ENCODE results near the gene WDPCP.
"Not testable (repeated sequence)": the region's sequence is repeated elsewhere in the genome, so short reads cannot be mapped to it uniquely, and the experiment has no call there.

The WDPCP gene

DNA sequence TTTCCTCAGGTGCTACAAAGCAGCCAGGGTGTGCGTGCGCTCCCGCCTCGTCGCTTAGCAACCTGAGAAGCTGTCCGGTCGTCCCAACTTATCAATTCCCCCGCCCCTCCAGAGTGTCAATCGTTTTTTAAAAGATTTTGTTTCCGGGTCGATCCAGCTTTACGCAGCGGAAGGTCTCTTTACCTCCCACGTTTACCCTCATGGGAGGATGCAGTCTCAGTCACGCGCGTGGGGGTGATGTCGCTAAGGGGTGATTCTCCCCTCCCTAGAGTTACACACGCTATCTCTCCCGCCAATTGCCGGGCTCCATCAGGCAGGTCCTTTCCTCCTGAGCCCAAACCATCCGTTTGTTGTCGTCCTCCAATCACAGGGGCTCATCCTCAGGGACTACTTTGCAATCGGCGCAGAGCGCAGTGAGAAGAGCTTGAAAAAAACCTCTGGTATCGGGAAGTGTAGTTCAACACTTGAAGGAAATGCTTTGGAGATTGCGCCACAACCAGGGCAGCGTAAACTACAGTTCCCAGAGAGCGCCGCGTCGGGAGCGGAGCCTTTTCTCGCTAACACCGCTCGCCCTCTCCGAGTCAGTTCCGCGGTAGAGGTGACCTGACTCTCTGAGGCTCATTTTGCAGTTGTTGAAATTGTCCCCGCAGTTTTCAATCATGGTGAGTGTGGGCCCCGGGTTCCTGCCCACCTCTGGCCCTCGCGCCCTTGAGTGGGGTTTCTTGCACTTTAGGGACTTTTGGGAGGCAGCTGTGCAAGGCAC is at the start of gene WDPCP, which contains the start of gene MDH1:
Gene WDPCP (minus strand): TSS at position 93 of the 763 bp plus-strand sequence. CDS start 206 bp downstream, outside the sequence.
Gene MDH1 (plus strand): TSS at position 579 of the 763 bp plus-strand sequence. CDS start 81 bp downstream, at position 660.
- peak; percentile 99 for DNase-seq

GRCh38 chr2:63632382-63632781 is 44.1 kb upstream of the WDPCP start:
- no peak for DNase-seq

- DNase-seq: no peak
These were observed 43.2 kb upstream of the WDPCP start for GRCh38 chr2:63631501-63631900.

GRCh38 chr2:63628403-63628942 is 40.2 kb upstream of the WDPCP start:
- no peak for DNase-seq

- no peak for DNase-seq
These were observed 39.6 kb upstream of the WDPCP start for GRCh38 chr2:63627866-63628265.

GRCh38 chr2:63623763-63624162 is 35.5 kb upstream of the WDPCP start:
- not testable (repeated sequence) for DNase-seq

GRCh38 chr2:63622751-63623150 is 34.5 kb upstream of the WDPCP start:
- no peak for DNase-seq

DNA sequence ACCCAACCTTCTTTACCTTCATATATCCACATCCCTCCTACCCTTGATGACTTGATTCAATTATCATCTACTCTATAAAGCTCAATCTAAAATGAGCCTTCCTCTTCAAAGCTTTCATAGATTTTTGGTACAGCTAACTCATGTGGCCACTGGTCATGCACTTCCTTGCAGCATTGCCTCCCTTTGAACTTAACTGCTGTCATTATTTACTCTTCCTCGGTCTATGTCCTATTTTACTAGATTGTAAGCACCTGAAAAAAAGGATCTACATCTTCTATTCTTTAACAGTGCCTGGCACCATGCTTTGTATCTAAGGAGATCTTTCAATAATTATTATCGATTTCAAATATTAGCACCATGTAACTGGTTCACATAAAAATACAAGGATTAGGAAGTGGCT is 31.1 kb upstream of the WDPCP start:
- DNase-seq: no peak

- no peak for DNase-seq
These were observed 29.1 kb upstream of the WDPCP start for GRCh38 chr2:63617366-63617765.

DNA sequence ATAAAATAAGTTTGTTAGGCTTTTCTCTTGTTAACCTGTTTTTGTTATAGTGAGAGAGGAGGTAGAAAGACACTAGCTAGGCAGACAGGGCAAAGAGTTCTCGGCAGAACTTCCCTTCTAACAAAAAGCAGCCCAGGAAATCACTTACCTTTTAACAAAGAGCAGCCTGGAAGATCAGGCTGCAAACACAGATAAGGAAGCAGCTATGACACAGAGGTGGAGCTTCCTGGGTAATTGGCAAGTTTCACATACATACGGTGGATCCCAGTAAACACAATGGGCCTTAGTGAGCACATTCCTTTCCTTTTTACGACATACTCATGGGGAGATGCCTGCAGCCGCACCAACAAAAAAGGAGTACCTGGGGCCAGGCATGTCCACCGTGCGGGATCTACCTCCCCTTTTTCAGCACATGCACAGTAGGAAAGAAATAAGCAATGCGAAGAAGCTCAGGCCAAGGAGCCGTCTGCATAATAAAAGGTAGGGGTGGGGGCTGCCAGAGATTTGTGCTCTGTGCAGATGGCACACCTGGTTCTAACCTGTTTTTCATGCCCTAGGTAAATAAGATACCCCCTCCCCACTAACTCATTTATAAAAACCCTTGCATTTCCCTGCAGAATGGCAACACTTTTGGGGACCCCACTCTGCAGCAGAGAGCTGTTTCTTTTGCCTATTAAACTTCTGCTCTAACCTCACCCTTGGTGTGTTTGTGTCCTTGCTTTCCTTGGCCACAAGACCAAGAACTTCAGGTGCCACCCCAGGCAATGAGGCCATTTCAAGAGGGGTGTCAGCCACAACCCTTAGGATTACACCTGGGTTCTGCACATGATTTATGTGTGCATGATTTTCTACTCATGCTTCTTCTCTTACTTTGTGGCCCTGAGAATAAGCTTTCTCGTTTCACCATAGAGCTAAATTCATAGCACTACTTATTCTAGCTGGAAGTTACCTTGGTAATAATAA is 27.0 kb upstream of the WDPCP start:
- DNase-seq: no peak

DNA sequence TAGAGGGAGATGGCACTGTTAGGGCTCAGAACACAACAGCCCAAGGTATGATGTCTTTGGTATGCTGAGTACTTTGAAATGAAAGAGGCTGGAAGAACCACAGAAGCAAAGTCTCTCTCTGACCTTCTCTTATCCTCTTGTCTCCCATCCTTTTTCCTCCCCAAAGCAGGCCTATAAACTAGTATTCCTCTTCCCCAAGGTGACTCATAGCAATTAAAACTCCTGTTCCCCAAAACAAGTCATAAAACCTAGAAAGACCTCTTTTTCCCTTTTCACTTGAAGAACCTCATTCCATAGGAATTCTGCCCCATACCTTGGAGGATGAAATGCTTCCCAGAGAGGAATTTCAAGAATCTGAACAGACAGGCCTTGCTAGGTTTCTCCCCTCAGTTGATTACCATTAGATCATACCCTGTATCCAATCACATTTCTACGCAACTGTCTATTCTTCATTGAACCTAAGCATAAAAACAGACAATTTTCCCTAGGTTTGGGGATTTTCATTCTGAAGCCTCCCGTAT is 26.2 kb upstream of the WDPCP start:
- DNase-seq: no peak

GRCh38 chr2:63613391-63613901 is 25.2 kb upstream of the WDPCP start:
- DNase-seq: no peak

- DNase-seq: no peak
These were observed 22.2 kb upstream of the WDPCP start for GRCh38 chr2:63610525-63610924.

DNA sequence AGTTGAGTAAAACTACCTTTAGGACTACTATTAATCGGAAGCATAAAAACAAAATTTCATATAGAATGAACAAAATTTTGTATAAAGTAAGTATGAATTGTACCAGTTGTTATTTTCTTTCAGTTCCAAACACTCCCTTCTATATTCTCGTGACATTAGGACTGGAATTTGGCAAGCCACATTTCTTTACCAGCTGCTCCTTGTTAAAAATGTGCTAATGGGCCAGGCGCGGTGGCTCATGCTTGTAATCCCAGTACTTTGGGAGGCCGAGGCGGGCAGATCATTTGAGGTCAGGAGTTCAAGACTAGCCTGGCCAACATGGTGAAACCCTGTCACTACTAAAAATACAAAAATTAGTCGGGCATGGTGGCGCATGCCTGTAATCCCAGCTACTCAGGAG is 20.6 kb upstream of the WDPCP start:
- not testable (repeated sequence) for DNase-seq

DNA sequence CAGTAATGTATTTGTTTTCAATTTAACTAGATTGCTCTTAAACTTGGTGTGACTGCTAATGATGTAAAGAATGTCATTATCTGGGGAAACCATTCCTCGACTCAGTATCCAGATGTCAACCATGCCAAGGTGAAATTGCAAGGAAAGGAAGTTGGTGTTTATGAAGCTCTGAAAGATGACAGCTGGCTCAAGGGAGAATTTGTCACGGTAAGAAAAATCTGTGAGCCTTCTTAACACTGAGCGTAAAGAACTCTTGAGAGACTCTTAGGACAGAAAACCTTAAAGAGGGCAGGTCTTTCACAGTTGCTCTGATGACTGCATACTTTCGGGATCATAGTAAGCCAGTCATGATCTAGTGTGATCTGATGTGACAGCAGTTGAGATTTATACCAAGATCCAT is 16.4 kb upstream of the WDPCP start:
- no peak for DNase-seq

DNA sequence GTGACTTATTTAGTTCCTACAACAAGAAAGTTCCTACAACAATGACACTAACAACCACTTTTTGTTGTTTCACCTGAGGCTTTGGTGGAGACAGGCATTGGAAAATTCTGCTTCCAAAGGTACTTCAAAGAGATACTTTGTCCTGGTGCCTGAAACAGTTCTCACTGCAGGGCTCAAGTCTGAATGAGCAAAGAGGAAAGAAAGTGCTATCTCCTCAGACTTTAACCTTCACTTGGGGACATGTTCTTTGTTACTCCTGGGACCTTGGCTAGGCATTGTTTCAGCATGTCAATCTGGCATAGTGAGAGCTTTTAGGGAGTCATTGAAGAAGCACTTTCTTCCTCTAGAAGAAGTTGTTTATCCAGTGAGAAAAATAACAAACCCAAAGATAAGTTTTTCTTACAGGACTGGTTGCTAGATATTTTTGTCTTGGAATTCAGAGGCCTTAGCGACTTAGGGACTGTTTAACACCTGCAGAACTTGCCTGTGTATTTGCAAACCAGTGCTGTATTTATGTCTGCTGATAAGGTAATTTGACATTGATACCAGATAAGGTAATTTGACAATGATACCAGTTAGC is 12.7 kb upstream of the WDPCP start:
- no peak for DNase-seq

DNA sequence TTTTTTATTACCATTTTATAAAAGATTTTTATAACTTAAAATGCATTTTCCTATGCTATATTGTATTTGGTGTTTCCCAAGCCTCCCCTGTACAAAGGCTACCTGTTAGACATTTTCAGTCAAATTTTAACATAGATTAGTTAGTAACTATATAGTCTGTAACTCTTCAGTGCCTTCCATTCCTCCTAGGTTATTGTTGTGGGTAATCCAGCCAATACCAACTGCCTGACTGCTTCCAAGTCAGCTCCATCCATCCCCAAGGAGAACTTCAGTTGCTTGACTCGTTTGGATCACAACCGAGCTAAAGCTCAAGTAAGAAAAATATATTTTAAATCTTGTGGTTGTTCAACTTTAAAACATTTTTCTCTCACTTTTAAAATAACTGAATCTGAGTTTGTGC is 10.7 kb upstream of the WDPCP start:
- DNase-seq: no peak

GRCh38 chr2:63596401-63596883 is 8.2 kb upstream of the WDPCP start:
- no peak for DNase-seq

- DNase-seq: no peak
These were observed 6.4 kb upstream of the WDPCP start for GRCh38 chr2:63594660-63595059.

- DNase-seq: peak; percentile 69
These were observed 3.4 kb upstream of the WDPCP start for GRCh38 chr2:63591566-63592175.

DNA sequence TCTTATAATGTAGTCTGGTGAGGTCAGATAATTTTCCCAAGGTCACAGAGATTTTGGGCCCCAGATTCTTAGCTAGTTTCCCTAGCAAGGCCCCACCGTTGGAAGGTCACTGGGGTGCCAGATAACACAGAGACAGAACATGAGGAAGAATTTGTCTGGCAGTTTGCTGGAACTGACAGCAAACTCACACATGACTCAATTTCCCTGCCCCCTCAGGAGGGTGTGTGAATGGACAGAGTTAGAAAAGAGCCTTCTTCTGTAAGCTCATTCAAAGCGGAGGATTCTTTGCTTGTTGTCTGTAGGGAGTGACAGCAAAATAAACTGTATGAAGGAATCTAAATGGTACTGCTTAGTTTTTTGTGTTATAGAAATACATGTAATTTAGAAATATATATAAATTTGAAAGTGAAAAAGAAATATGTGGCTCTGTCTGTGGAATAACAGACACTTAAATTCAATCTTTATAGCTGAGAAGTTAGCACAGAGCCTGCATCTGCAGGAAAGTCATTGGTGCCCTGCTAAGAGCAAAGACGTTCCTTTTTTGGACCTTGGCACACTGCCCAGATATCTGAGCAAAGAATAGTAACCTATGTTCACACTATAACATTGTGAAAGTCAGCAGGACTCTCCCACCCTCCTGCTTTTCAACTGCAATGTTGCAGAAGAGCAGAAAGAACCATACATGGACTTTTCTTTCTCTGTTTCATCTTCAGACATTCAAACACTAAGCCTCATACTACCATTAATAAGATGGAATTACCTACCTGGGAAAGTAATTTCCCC is 2.5 kb upstream of the WDPCP start:
- DNase-seq: no peak
